Gastrocnemius medialis (tissue), 4 donors: Measurements from ENCODE around the gene TMEM175.

ENCODE experiments used
- CTCF ChIP-seq, 5 experiments: fragments of 450-650 bp in 3 of 5; fragments of 200-600 bp in 2 of 5; sonication (generic) in 2 of 5; IDR thresholded peaks in 4 of 5; conservative IDR thresholded peaks in 1 of 5; 1 replicate in 4 of 5; 2 replicates in 1 of 5; pipeline ENCODE4 v1.5.1; 2016 to 2019; ENCODE audit warnings: antibody characterized with exemption in 5 of 5, mild to moderate bottlenecking in 3 of 5, moderate library complexity in 3 of 5
- POLR2A ChIP-seq, 2 donors: fragments of 450-650 bp; IDR thresholded peaks; one replicate each; pipeline ENCODE4 v1.6.1; 2017; ENCODE audit warnings: antibody characterized with exemption in 2 of 2, mild to moderate bottlenecking in 2 of 2, moderate library complexity in 2 of 2

GRCh38 chr4:1006856-1007255 lies 74.6 kb downstream of the TMEM175 start:
- TF ChIP-seq CTCF (IDR thresholded peaks at IDR 0.05 in 4 of 5, conservative IDR thresholded peaks at IDR 0.05 in 1 of 5) (no peak), POLR2A (IDR thresholded peaks at IDR 0.05) (no peak)
